NB4 (cell line): ENCODE measurements around the gene CAMK2A.
A peak's percentile ranks its signal among the peaks of the same experiment; 100 is the strongest.

ENCODE experiments used
- DNase-seq: peaks from one replicate; pipeline ENCODE4 v3.0.0; 2010; ENCODE audit warnings: low read depth
- H3K4me3 ChIP-seq: one replicate; pipeline ENCODE4 v1.5.1; 2011; ENCODE audit warnings: mild to moderate bottlenecking, low read depth, low read length, moderate library complexity
- CTCF ChIP-seq: IDR thresholded peaks from one replicate; pipeline ENCODE4 v1.5.1; 2012; ENCODE audit warnings: low read depth, low read length
- MYC ChIP-seq: IDR thresholded peaks from 2 replicates; pipeline ENCODE4 v1.6.1; 2011; ENCODE audit warnings: low read depth, low read length
- POLR2A ChIP-seq: IDR thresholded peaks from 2 replicates; pipeline ENCODE4 v1.6.1; 2011; ENCODE audit warnings: mild to moderate bottlenecking; ENCODE audit not compliant: insufficient read length; ENCODE audit errors: extremely low read depth
- TF ChIP-seq, protein P1 (sequence below): IDR thresholded peaks from 2 replicates; pipeline ENCODE4 v1.6.1; 2011; ENCODE audit warnings: low read depth, low read length

The CAMK2A gene

DNA sequence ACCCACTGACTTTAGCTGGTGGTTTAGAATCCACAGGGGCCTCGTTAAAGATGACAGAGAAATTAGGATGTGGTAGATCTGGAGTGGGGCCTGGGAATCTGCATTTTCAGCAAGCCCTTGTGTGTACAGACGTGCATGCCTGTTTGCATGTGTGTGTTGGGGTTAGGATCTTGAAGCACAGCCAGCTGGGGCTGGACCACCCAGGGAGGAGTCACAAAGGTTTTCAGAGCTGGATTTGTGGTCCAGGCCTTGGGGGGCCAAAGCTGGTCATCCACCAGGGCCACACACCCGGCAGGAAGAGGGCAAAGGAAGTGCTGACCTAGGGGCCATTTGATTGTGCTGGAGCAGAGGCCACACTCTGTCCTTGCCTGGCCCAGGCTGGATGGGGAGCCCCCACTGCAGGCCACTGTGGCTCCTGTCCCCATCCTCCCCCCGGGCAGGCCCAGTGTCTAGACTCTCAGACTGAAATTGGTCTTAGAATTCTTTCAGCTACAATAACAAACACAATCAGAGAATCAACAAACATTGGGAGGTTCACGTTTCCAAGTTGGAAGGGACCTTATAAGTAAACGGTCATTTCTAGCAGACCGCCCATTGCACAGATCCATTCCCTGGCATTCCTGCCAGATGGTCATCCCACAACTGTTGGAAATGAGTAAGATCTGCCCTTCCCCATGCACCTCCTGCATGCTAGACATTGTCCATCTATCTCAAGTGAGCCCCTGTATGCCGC lies 112.7 kb downstream of the CAMK2A start:
- DNase-seq: peak; percentile 45
- TF ChIP-seq MYC: no peak
- no peak for TF ChIP-seq CTCF
- TF ChIP-seq POLR2A: no peak
- TF ChIP-seq, protein P1, sequence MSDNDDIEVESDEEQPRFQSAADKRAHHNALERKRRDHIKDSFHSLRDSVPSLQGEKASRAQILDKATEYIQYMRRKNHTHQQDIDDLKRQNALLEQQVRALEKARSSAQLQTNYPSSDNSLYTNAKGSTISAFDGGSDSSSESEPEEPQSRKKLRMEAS: no peak

GRCh38 chr5:150175536-150175935 lies 114.0 kb downstream of the CAMK2A start:
- peak; percentile 65 for DNase-seq
- TF ChIP-seq POLR2A (no peak), MYC (no peak), CTCF (peak; percentile 57)
- TF ChIP-seq, protein P1: peak; percentile 35; the same call in 1 of the 2 replicates
- H3K4me3 ChIP-seq: no peak overlapping the region

More for the DNA sequence above, 112.7 kb downstream of the CAMK2A start:
- no peak overlapping the region for H3K4me3 ChIP-seq

- no peak overlapping the region for H3K4me3 ChIP-seq
- DNase-seq: no peak
- TF ChIP-seq MYC: no peak
- no peak for TF ChIP-seq POLR2A
- TF ChIP-seq, protein P1: no peak
- no peak for TF ChIP-seq CTCF
Observed at GRCh38 chr5:150175076-150175475, 114.5 kb downstream of the CAMK2A start.

- DNase-seq: no peak
- TF ChIP-seq MYC (no peak), CTCF (no peak), POLR2A (no peak)
- TF ChIP-seq, protein P1: no peak
Observed at GRCh38 chr5:150174285-150174684, 115.3 kb downstream of the CAMK2A start.

DNA sequence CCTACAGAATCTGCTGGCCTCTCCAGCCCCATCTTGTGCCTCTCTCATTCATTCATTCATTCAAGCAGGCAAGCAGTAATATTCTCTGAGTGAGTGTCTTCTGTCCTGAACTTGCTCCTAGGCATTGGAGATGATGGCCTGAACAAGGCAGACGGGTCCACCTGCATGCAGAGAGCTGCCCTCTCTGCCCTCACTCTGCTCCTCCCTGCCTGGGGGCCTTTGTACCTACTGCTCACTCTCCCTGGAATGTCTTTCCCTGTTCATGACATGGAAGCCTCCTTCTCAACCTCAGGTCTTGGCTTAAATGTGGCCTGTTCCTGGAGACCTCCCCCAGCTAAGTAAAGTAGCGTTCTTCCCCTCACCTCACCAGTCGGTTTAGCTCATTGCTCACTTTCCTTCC lies 116.4 kb downstream of the CAMK2A start:
- TF ChIP-seq CTCF (no peak), MYC (no peak), POLR2A (no peak)
- TF ChIP-seq, protein P1: no peak
- H3K4me3 ChIP-seq: no peak overlapping the region
- no peak for DNase-seq

More at GRCh38 chr5:150174285-150174684, 115.3 kb downstream of the CAMK2A start:
- no peak overlapping the region for H3K4me3 ChIP-seq

- DNase-seq: no peak
- TF ChIP-seq MYC (no peak), CTCF (no peak), POLR2A (no peak)
- TF ChIP-seq, protein P1: no peak
- H3K4me3 ChIP-seq: no peak overlapping the region
Observed at GRCh38 chr5:150172556-150172955, 117.0 kb downstream of the CAMK2A start.
